GM23338 (cell line): ENCODE results near the gene PKN3. TPM values are rescaled to one million over a fixed set of nuclear protein-coding genes. Genes with fewer than 3 reads are reported as not detected.
A peak's percentile ranks its signal among the peaks of the same experiment; 100 is the strongest.

Experiments
- ATAC-seq: fragments of 200-7000 bp; cut with Tn5 transposase; 3 replicates; pipeline ENCODE4 v1.9.1; 2020
- DNase-seq: peaks from one replicate; pipeline ENCODE4 v3.0.0-alpha.2; 2015; ENCODE audit warnings: low spot score
- H2AFZ ChIP-seq: fragments of 200-600 bp; sonication (generic); 2 replicates; pipeline ENCODE4 v1.8.0; 2016; ENCODE audit warnings: antibody characterized with exemption, mild to moderate bottlenecking, moderate library complexity
- H3F3A ChIP-seq: fragments of 200-600 bp; sonication (generic); replicated peaks from 2 replicates; pipeline ENCODE4 v1.8.0; 2017; ENCODE audit warnings: antibody characterized with exemption, mixed run types, low read depth
- H3K27ac ChIP-seq: fragments of 200-600 bp; sonication (generic); 2 replicates; pipeline ENCODE4 v1.6.1; 2016; ENCODE audit warnings: low read depth
- H3K27me3 ChIP-seq: fragments of 200-600 bp; sonication (generic); 2 replicates; pipeline ENCODE4 v1.8.0; 2016; ENCODE audit warnings: mild to moderate bottlenecking, mixed run types, moderate library complexity; ENCODE audit not compliant: insufficient read depth
- H3K36me3 ChIP-seq: fragments of 200-600 bp; sonication (generic); 2 replicates; pipeline ENCODE4 v1.8.0; 2016; ENCODE audit warnings: mild to moderate bottlenecking; ENCODE audit not compliant: insufficient read depth
- H3K4me1 ChIP-seq: fragments of 200-600 bp; sonication (generic); 2 replicates; pipeline ENCODE4 v1.8.0; 2016; ENCODE audit warnings: mild to moderate bottlenecking, moderate library complexity; ENCODE audit not compliant: insufficient read depth
- H3K4me2 ChIP-seq: fragments of 200-600 bp; sonication (generic); 2 replicates; pipeline ENCODE4 v1.7.1; 2017; ENCODE audit warnings: mixed run types
- H3K4me3 ChIP-seq: fragments of 200-600 bp; sonication (generic); 2 replicates; pipeline ENCODE4 v1.6.1; 2016; ENCODE audit warnings: mixed run types
- H3K79me2 ChIP-seq: fragments of 200-600 bp; sonication (generic); replicated peaks from 2 replicates; pipeline ENCODE4 v1.8.0; 2017; ENCODE audit warnings: mild to moderate bottlenecking; ENCODE audit not compliant: insufficient read depth
- H3K9me2 ChIP-seq: fragments of 200-600 bp; sonication (generic); 2 replicates; pipeline ENCODE4 v1.8.0; 2017; ENCODE audit not compliant: insufficient read depth
- H4K20me1 ChIP-seq: fragments of 200-600 bp; sonication (generic); replicated peaks from 2 replicates; pipeline ENCODE4 v1.8.0; 2017; ENCODE audit warnings: mild to moderate bottlenecking; ENCODE audit not compliant: insufficient read depth
- H3K27ac Mint-ChIP-seq: 2 replicates; pipeline ENCODE4 v1.8.0; 2020; ENCODE audit warnings: inconsistent platforms, mild to moderate bottlenecking, moderate library complexity, mixed read lengths
- H3K27me3 Mint-ChIP-seq: 3 replicates; pipeline ENCODE4 v1.8.0; 2022; ENCODE audit warnings: low read depth, mild to moderate bottlenecking, moderate library complexity, mixed read lengths, inconsistent platforms; ENCODE audit not compliant: insufficient read depth, poor library complexity
- H3K36me3 Mint-ChIP-seq: 3 replicates; pipeline ENCODE4 v1.8.0; 2021; ENCODE audit warnings: low read depth, mild to moderate bottlenecking, inconsistent platforms, moderate library complexity, mixed read lengths
- H3K4me1 Mint-ChIP-seq: 3 replicates; pipeline ENCODE4 v1.8.0; 2020; ENCODE audit warnings: mild to moderate bottlenecking, inconsistent platforms, mixed read lengths
- H3K4me3 Mint-ChIP-seq: 3 replicates; pipeline ENCODE4 v1.8.0; 2021; ENCODE audit warnings: moderate library complexity, mild to moderate bottlenecking, inconsistent platforms, mixed read lengths
- H3K9me3 Mint-ChIP-seq: 3 replicates; pipeline ENCODE4 v1.8.0; 2020; ENCODE audit warnings: moderate library complexity, mild to moderate bottlenecking, inconsistent platforms, mixed read lengths
- CTCF ChIP-seq, 2 experiments: fragments of 200-600 bp in 1 of 2; sonication (generic) in 1 of 2; conservative IDR thresholded peaks; 2 replicates each; pipeline versions ENCODE4 v1.5.1 to v1.6.1; 2016 to 2017; ENCODE audit warnings: antibody characterized with exemption in 2 of 2, low read depth in 2 of 2, mild to moderate bottlenecking in 2 of 2, moderate library complexity in 1 of 2
- EZH2 ChIP-seq: fragments of 200-600 bp; sonication (generic); IDR thresholded peaks from one replicate; pipeline ENCODE4 v1.8.0; 2017; ENCODE audit warnings: antibody characterized with exemption, mild to moderate bottlenecking, low read depth; ENCODE audit not compliant: unreplicated experiment
- JUNB ChIP-seq: IDR thresholded peaks from one replicate; pipeline ENCODE4 v1.6.1; 2016; ENCODE audit warnings: antibody characterized with exemption; ENCODE audit not compliant: unreplicated experiment
- NANOG ChIP-seq: IDR thresholded peaks from 2 replicates; pipeline ENCODE4 v1.6.1; 2016; ENCODE audit warnings: antibody characterized with exemption, borderline replicate concordance
- POLR2AphosphoS5 ChIP-seq: IDR thresholded peaks from 2 replicates; pipeline ENCODE4 v1.6.1; 2016; ENCODE audit warnings: antibody characterized with exemption, low read depth
- REST ChIP-seq: IDR thresholded peaks from one replicate; pipeline ENCODE4 v1.6.1; 2018; ENCODE audit warnings: antibody characterized with exemption; ENCODE audit not compliant: unreplicated experiment
- ZNF114 ChIP-seq: fragments of 250-450 bp; sonication (Bioruptor Pico); IDR thresholded peaks from 2 replicates; pipeline ENCODE4 v1.5.0; 2020; ENCODE audit warnings: mild to moderate bottlenecking, moderate library complexity
- polyA plus RNA-seq: library from polyadenylated mRNA; unstranded; fragments of >200 nt; fragmentation: Nextera tagmentation; extraction: Ambion mirVana; gene quantifications from 2 replicates; pipeline ENCODE4 v1.2.1, GENCODE V29; 2016
- total RNA-seq: library from RNA; depleted of rRNA; stranded (reverse); fragments of >200 nt; shearing (Covaris generic); gene quantifications from 2 replicates; pipeline ENCODE4 v1.2.3, GENCODE V29; 2014

Gene PKN3
- total and polyA plus RNA-seq, 2 experiments from 2014 or later, result 6.2 to 17.7 TPM

GRCh38 chr9:128712451-128713410 lies 10.4 kb downstream of the PKN3 start:
- peaks cover 8% of the 10 kb centered on the region for H3K36me3 Mint-ChIP-seq
- no peak for TF ChIP-seq REST
- TF ChIP-seq CTCF (conservative IDR thresholded peaks at IDR 0.05; ENCODE audit: low read depth in 2 of 2), result peak in 1 of 2 experiments; percentile 31; a peak in 2 of 4 replicates
- no peak for TF ChIP-seq POLR2AphosphoS5
- H3K79me2 ChIP-seq, result no peaks in the 10 kb centered on the region
- DNase-seq (no peak), ATAC-seq (0 out of 3 replicates have a peak, but pooled peaks have one; percentile 20)
- no peak overlapping the region for H3K4me3 Mint-ChIP-seq
- no peaks in the 10 kb centered on the region for H3F3A ChIP-seq
- H3K4me3 ChIP-seq, result no peak overlapping the region
- no peak overlapping the region for H3K27ac Mint-ChIP-seq
- H3K36me3 ChIP-seq, result no peaks in the 10 kb centered on the region
- H3K4me1 ChIP-seq, result no peaks in the 10 kb centered on the region
- H3K4me2 ChIP-seq, result no peak overlapping the region
- no peak overlapping the region for H2AFZ ChIP-seq
- H3K9me3 Mint-ChIP-seq, result no peaks in the 10 kb centered on the region
- no peak overlapping the region for H3K27ac ChIP-seq
- no peaks in the 10 kb centered on the region for H3K9me2 ChIP-seq
- H4K20me1 ChIP-seq, result no peaks in the 10 kb centered on the region
- H3K4me1 Mint-ChIP-seq, result no peaks in the 10 kb centered on the region; the same call in 2 of the 3 replicates
- no peaks in the 10 kb centered on the region for H3K27me3 ChIP-seq
- H3K27me3 Mint-ChIP-seq, result peaks cover 9% of the 10 kb centered on the region

- H3K4me1 ChIP-seq, result no peaks in the 10 kb centered on the region
- H3K27me3 ChIP-seq, result no peaks in the 10 kb centered on the region
- no peak overlapping the region for H2AFZ ChIP-seq
- no peaks in the 10 kb centered on the region for H3K9me3 Mint-ChIP-seq
- ATAC-seq, result no peak
- no peaks in the 10 kb centered on the region for H3K36me3 ChIP-seq
- H3K4me1 Mint-ChIP-seq, result no peaks in the 10 kb centered on the region; the same call in 2 of the 3 replicates
- H3K27ac ChIP-seq, result no peak overlapping the region
- H3K27me3 Mint-ChIP-seq, result peaks cover 9% of the 10 kb centered on the region
- H3K36me3 Mint-ChIP-seq, result peaks cover 8% of the 10 kb centered on the region
- no peaks in the 10 kb centered on the region for H4K20me1 ChIP-seq
- H3K4me2 ChIP-seq, result no peak overlapping the region
- no peaks in the 10 kb centered on the region for H3K79me2 ChIP-seq
- no peak overlapping the region for H3K27ac Mint-ChIP-seq
- H3K4me3 ChIP-seq, result no peak overlapping the region
- no peak overlapping the region for H3K4me3 Mint-ChIP-seq
- no peak for DNase-seq
- H3F3A ChIP-seq, result no peaks in the 10 kb centered on the region
- H3K9me2 ChIP-seq, result no peaks in the 10 kb centered on the region
- TF ChIP-seq NANOG, result no peak
- no peak for TF ChIP-seq CTCF (conservative IDR thresholded peaks at IDR 0.05; ENCODE audit: low read depth in 2 of 2)
- TF ChIP-seq JUNB, result no peak
- no peak for TF ChIP-seq EZH2
- no peak for TF ChIP-seq ZNF114 (CRISPR knock-in tag)
These were observed 11.1 kb downstream of the PKN3 start for GRCh38 chr9:128713411-128713780.
